ENCODE results near the gene TRAK1.

TRAK1 gene

GRCh38 chr3:42057561-42058211 lies 33.5 kb upstream of the TRAK1 start:
- no peak overlapping the region for H3K4me3 ChIP-seq (ENCODE audit: low read length)
- no peak for DNase-seq (ENCODE audit: low read depth)
- TF ChIP-seq CTCF (IDR thresholded peaks at IDR 0.05; ENCODE audit: insufficient read depth, low read depth, low read length, missing control alignments), result no peak

- no peak overlapping the region for H3K4me3 ChIP-seq (ENCODE audit: low read length)
- TF ChIP-seq CTCF (IDR thresholded peaks at IDR 0.05; ENCODE audit: insufficient read depth, low read depth, low read length, missing control alignments), result no peak
- no peak for DNase-seq (ENCODE audit: low read depth)
Observed at GRCh38 chr3:42061025-42061712, 30.0 kb upstream of the TRAK1 start.

DNA sequence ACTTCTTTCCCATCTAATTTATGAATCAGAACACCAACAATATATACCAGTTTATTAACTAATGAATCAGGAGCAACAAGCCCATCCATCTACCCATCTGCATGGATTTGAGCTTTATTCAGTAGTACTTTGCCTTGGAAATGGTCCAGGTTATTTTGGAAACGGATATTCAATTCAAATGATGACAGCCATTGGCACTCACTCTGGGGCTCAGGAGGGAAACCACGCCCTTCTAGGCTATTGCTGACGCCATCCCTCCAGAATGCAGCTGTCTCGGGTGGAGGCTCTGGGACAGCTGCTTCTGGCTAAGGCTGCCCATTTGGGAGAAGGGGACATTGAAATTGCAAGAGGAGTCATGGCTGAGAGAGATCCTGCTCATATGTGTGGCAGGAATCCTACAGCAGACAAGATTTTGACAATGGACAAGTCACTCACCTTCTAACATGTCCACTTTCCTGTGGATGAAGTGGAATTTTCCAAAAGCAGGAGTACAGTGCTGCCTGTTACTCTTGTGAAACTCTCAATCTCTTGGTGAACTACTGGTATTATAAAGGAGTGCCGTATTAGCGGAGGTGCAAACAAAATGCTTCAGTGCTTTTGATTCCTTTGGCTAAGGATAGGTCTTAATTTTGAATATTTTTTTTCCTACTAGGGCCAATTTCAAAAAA lies 29.3 kb upstream of the TRAK1 start:
- no peak for TF ChIP-seq CTCF (IDR thresholded peaks at IDR 0.05; ENCODE audit: insufficient read depth, low read depth, low read length, missing control alignments)
- peak; percentile 94 for DNase-seq (ENCODE audit: low read depth)
- no peak overlapping the region for H3K4me3 ChIP-seq (ENCODE audit: low read length)

GRCh38 chr3:42062464-42062863 lies 28.7 kb upstream of the TRAK1 start:
- TF ChIP-seq CTCF (IDR thresholded peaks at IDR 0.05; ENCODE audit: insufficient read depth, low read depth, low read length, missing control alignments), result no peak
- DNase-seq (ENCODE audit: low read depth), result no peak
- H3K4me3 ChIP-seq (ENCODE audit: low read length), result no peak overlapping the region

DNA sequence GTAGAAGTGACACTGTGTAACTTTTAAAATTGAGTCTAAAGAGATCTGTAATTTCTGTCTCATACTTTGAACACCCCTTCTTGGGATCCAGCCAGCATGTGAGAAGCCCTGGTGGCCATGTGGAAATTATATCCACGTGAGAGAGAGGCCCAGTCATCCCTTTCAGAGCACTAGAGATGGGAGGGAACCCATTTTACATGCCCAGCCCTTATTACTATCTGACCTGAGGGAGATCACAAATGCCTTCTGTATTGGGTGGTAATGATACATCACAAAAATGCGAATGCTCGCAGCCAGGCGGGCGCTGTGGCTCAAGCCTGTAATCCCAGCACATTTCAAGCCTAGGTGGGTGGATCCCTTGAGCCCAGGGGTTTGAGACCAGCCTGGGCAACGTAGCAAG lies 27.3 kb upstream of the TRAK1 start:
- DNase-seq (ENCODE audit: low read depth), result peak; percentile 92

GRCh38 chr3:42066516-42067181 lies 24.5 kb upstream of the TRAK1 start:
- no peak for TF ChIP-seq CTCF (IDR thresholded peaks at IDR 0.05; ENCODE audit: insufficient read depth, low read depth, low read length, missing control alignments)
- DNase-seq (ENCODE audit: low read depth), result no peak
- no peak overlapping the region for H3K4me3 ChIP-seq (ENCODE audit: low read length)

More for the DNA sequence above, 27.3 kb upstream of the TRAK1 start:
- H3K4me3 ChIP-seq (ENCODE audit: low read length), result no peak overlapping the region
- TF ChIP-seq CTCF (IDR thresholded peaks at IDR 0.05; ENCODE audit: insufficient read depth, low read depth, low read length, missing control alignments), result no peak

Measured in epithelial cell of esophagus (primary cell).